Spleen (tissue), 11 donors: ENCODE measurements around the gene POLA2. TPM values are rescaled to one million over a fixed set of nuclear protein-coding genes. Genes with fewer than 3 reads are reported as not detected.

ENCODE experiments used
- DNase-seq: peaks from one replicate; pipeline ENCODE4 v3.0.0-alpha.2; 2020
- H3K27ac ChIP-seq, 8 donors: fragments of 200-600 bp; sonication (generic) in 7 of 8; 1 replicate in 4 of 8; 2 replicates in 4 of 8; pipeline versions ENCODE4 v1.5.0 to v1.8.0; 2016 to 2021; ENCODE audit warnings: inconsistent platforms in 4 of 8, mild to moderate bottlenecking in 4 of 8, moderate library complexity in 1 of 8
- H3K27me3 ChIP-seq, 7 donors: fragments of 200-600 bp; sonication (generic) in 6 of 7; replicated peaks in 1 of 7; 1 replicate in 4 of 7; 2 replicates in 3 of 7; pipeline versions ENCODE4 v1.5.0 to v1.8.0; 2016 to 2021; ENCODE audit warnings: inconsistent platforms in 3 of 7, mild to moderate bottlenecking in 1 of 7
- H3K36me3 ChIP-seq, 6 donors: fragments of 200-600 bp; sonication (generic) in 5 of 6; 1 replicate in 4 of 6; 2 replicates in 2 of 6; pipeline versions ENCODE4 v1.5.0 to v1.8.0; 2016 to 2021; ENCODE audit warnings: inconsistent platforms in 2 of 6
- H3K4me1 ChIP-seq, 6 donors: fragments of 200-600 bp; sonication (generic) in 5 of 6; 1 replicate in 3 of 6; 2 replicates in 3 of 6; pipeline versions ENCODE4 v1.5.0 to v1.8.0; 2016 to 2021; ENCODE audit warnings: inconsistent platforms in 3 of 6
- H3K4me3 ChIP-seq, 8 donors: fragments of 200-600 bp; sonication (generic) in 7 of 8; 1 replicate in 4 of 8; 2 replicates in 4 of 8; pipeline versions ENCODE4 v1.5.0 to v1.8.0; 2016 to 2021; ENCODE audit warnings: inconsistent platforms in 4 of 8, mild to moderate bottlenecking in 4 of 8, moderate library complexity in 2 of 8
- H3K9me3 ChIP-seq, 8 donors: fragments of 200-600 bp; sonication (generic) in 7 of 8; 1 replicate in 4 of 8; 2 replicates in 4 of 8; pipeline versions ENCODE4 v1.5.0 to v1.8.0; 2016 to 2021; ENCODE audit warnings: inconsistent platforms in 4 of 8
- CTCF ChIP-seq, 11 experiments: fragments of 200-600 bp in 7 of 11; fragments of 450-650 bp in 4 of 11; sonication (generic) in 4 of 11; IDR thresholded peaks in 8 of 11; conservative IDR thresholded peaks in 3 of 11; 1 replicate in 7 of 11; 2 replicates in 4 of 11; pipeline versions ENCODE4 v1.4.0 to v1.8.0; 2016 to 2021; ENCODE audit warnings: antibody characterized with exemption in 11 of 11, inconsistent platforms in 4 of 11, mild to moderate bottlenecking in 1 of 11
- POLR2A ChIP-seq, 3 donors: fragments of 450-650 bp; IDR thresholded peaks; one replicate each; pipeline ENCODE4 v1.5.1; 2017; ENCODE audit warnings: antibody characterized with exemption in 3 of 3, mild to moderate bottlenecking in 1 of 3
- POLR2AphosphoS5 ChIP-seq, 3 donors: sonication (generic); formaldehyde crosslinking; IDR thresholded peaks; one replicate each; pipeline ENCODE4 v1.5.1; 2017; ENCODE audit warnings: antibody characterized with exemption in 3 of 3
- WGBS, 5 donors: extraction: QIAGEN DNeasy Blood & Tissue Kit in 3 of 5; methylation state at CpG; one replicate each; pipeline versions ENCODE4 v1.1.5 to v1.1.7; 2013 to 2018; 5-methylcytosine and 5-hydroxymethylcytosine counted together
- intact Hi-C: fragments of 100-400 bp; cut with DNase I; formaldehyde crosslinking; loops from one replicate; pipeline ENCODE4 v1.15.0; 2023; ENCODE audit warnings: low total_unique reads
- polyA plus RNA-seq, 3 donors: library from polyadenylated mRNA; stranded (reverse); fragments of 200-250 nt; gene quantifications; one replicate each; pipeline ENCODE4 v1.2.1, GENCODE V29; 2013
- total RNA-seq, 7 donors: library from RNA; depleted of rRNA in 3 of 7; stranded (reverse); fragments of >200 nt in 3 of 7; fragmentation: NEBNext Ultra II Directional in 4 of 7; extraction: Animal tissue kit (Norgen Biotek cat#: 25700) in 4 of 7; gene quantifications; one replicate each; pipeline versions ENCODE4 v1.1.0 to v1.2.1, GENCODE V29; 2016 to 2021
- donor health status: healthy with polysubstance abuse.
- donor health status: DM: no; HTN: no; CAD: no; lungs with moderate emphysema.
- donor health status: DM: no; HTN: no; CAD: no.
- donor health status: Bipolar disorder and iron deficiency.
- donor health status: healthy.
- donor health status: DM: no; HTN: no; CAD: no.
- donor health status: DM: yes; HTN: yes; CAD: no.

The POLA2 gene
- total and polyA plus RNA-seq, 10 donors: 9.0 to 25.9 (median 14.1) TPM

- H3K27ac ChIP-seq: peak overlapping the region in 5 of 8 donors; percentile 33 to 82 (median 43)
- WGBS, 5 donors: 63 to 71% (median 65%) methylated on average over 10 of the region's 10 CpGs
- intact Hi-C loops: no loop called here
- peaks cover 0 to 13% (median 0%) of the 10 kb centered on the region in 6 donors for H3K36me3 ChIP-seq
- peaks cover 0 to 12% (median 0%) of the 10 kb centered on the region in 7 donors for H3K27me3 ChIP-seq
- H3K9me3 ChIP-seq: no peaks in the 10 kb centered on the region
- peak in 2 of 3 donors; percentile 47 to 48 for TF ChIP-seq POLR2AphosphoS5 (IDR thresholded peaks at IDR 0.05)
- TF ChIP-seq CTCF (IDR thresholded peaks at IDR 0.05 in 8 of 11, conservative IDR thresholded peaks at IDR 0.05 in 3 of 11): no peak
- H3K4me3 ChIP-seq: no peak overlapping the region
- H3K4me1 ChIP-seq: peaks cover 20 to 84% (median 59%) of the 10 kb centered on the region in 6 donors
- DNase-seq: no peak
Measured at GRCh38 chr11:65310215-65310614, 48.5 kb downstream of the POLA2 start.

GRCh38 chr11:65310736-65311135 is 49.0 kb downstream of the POLA2 start:
- no peak overlapping the region for H3K4me3 ChIP-seq
- intact Hi-C loops: no loop called here
- H3K27ac ChIP-seq: peak overlapping the region in 5 of 8 donors; percentile 27 to 82 (median 43)
- TF ChIP-seq POLR2AphosphoS5 (IDR thresholded peaks at IDR 0.05): no peak
- TF ChIP-seq POLR2A (IDR thresholded peaks at IDR 0.05): no peak
- no peak for TF ChIP-seq CTCF (IDR thresholded peaks at IDR 0.05 in 8 of 11, conservative IDR thresholded peaks at IDR 0.05 in 3 of 11)
- no peak for DNase-seq
- no peaks in the 10 kb centered on the region for H3K9me3 ChIP-seq
- H3K36me3 ChIP-seq: peaks cover 0 to 8% (median 0%) of the 10 kb centered on the region in 6 donors
- peaks cover 20 to 90% (median 64%) of the 10 kb centered on the region in 6 donors for H3K4me1 ChIP-seq
- H3K27me3 ChIP-seq: peaks cover 0 to 12% (median 0%) of the 10 kb centered on the region in 7 donors
- WGBS, 5 donors: 63 to 94% (median 70%) methylated on average over 4 to 6 of the region's 6 CpGs

- Histone ChIP-seq H3K27ac (peak overlapping the region in 5 of 8 donors; percentile 27 to 82 (median 43)), H3K4me1 (peaks cover 20 to 94% (median 69%) of the 10 kb centered on the region in 6 donors), H3K36me3 (peaks cover 0 to 3% (median 0%) of the 10 kb centered on the region in 6 donors), H3K27me3 (peaks cover 0 to 12% (median 0%) of the 10 kb centered on the region in 7 donors), H3K4me3 (no peak overlapping the region), H3K9me3 (no peaks in the 10 kb centered on the region)
- intact Hi-C loops: no loop called here
- TF ChIP-seq POLR2A (IDR thresholded peaks at IDR 0.05) (no peak), POLR2AphosphoS5 (IDR thresholded peaks at IDR 0.05) (peak in 1 of 3 donors; percentile 36), CTCF (IDR thresholded peaks at IDR 0.05 in 8 of 11, conservative IDR thresholded peaks at IDR 0.05 in 3 of 11) (no peak)
- WGBS, 5 donors: 74 to 88% (median 76%) methylated on average over 5 of the region's 5 CpGs
- DNase-seq: no peak
Measured at GRCh38 chr11:65311170-65311678, 49.5 kb downstream of the POLA2 start.

- Histone ChIP-seq H3K9me3 (no peaks in the 10 kb centered on the region), H3K4me1 (peaks cover 6 to 98% (median 70%) of the 10 kb centered on the region in 6 donors), H3K27me3 (peaks cover 0 to 12% (median 0%) of the 10 kb centered on the region in 7 donors), H3K4me3 (peak within 1 kb of the TSS; percentile 77 to 98 (median 86)), H3K27ac (peak within 1 kb of the TSS; percentile 68 to 97 (median 87)), H3K36me3 (peaks cover 0 to 7% (median 0%) of the 10 kb centered on the region in 6 donors)
- DNase-seq: peak; percentile 94
- TF ChIP-seq POLR2A (IDR thresholded peaks at IDR 0.05) (peak in 1 of 3 donors; percentile 27), POLR2AphosphoS5 (IDR thresholded peaks at IDR 0.05) (peak; percentile 70 to 89 (median 84)), CTCF (IDR thresholded peaks at IDR 0.05 in 8 of 11, conservative IDR thresholded peaks at IDR 0.05 in 3 of 11) (peak in 3 of 11 experiments; percentile 29 to 63 (median 34))
- 0 to 1% (median 0%) methylated on average over 28 to 74 of the region's 74 CpGs for WGBS, 5 donors
- intact Hi-C loops: loop anchor here (5.0 kb wide), 1 partner anchor 37 kb away; no protein-coding TSS in a partner anchor
Measured at GRCh38 chr11:65314501-65315203, 52.9 kb downstream of the POLA2 start, which contains the start of gene CDC42EP2. TSS of gene CDC42EP2 (plus strand) at chr11:65314866. CDS start at chr11:65320899, 6,033 bp downstream.
